ENCODE data around the gene RPS6KL1. TPM values are rescaled to one million over a fixed set of nuclear protein-coding genes. Genes with fewer than 3 reads are reported as not detected.

The RPS6KL1 gene
- total and polyA plus RNA-seq, 8 donors: 4.0 to 23.8 (median 7.2) TPM

- no peaks in the 10 kb centered on the region for H3K36me3 ChIP-seq
- no peak for TF ChIP-seq CTCF (IDR thresholded peaks at IDR 0.05)
- FAIRE-seq: no peak
- no peak for DNase-seq
- no peaks in the 10 kb centered on the region for H3K9me3 ChIP-seq
- H3K4me3 ChIP-seq: peak overlapping the region in 2 of 4 donors; percentile 45 to 47
- H3K27ac ChIP-seq: no peak overlapping the region
- 87 to 90% methylated on average over 9 of the region's 9 CpGs for WGBS, 2 donors
- ATAC-seq: no peak
- H3K4me1 ChIP-seq: peaks cover 0 to 6% (median 6%) of the 10 kb centered on the region in 3 donors
- H3K27me3 ChIP-seq: no peaks in the 10 kb centered on the region
- intact Hi-C loops (cut with DNase I): no loop called here
Observed at GRCh38 chr14:74956027-74956279, 32.9 kb upstream of the RPS6KL1 start.

- WGBS, 2 donors: 5% methylated on average over 40 to 73 of the region's 73 CpGs
- Histone ChIP-seq H3K9me3 (no peaks in the 10 kb centered on the region), H3K27ac (no peak within 1 kb of the TSS), H3K4me3 (peak within 1 kb of the TSS; percentile 11 to 47 (median 36)), H3K36me3 (no peaks in the 10 kb centered on the region), H3K27me3 (no peaks in the 10 kb centered on the region), H3K4me1 (peaks cover 0 to 11% (median 11%) of the 10 kb centered on the region in 3 donors)
- FAIRE-seq (no peak), ATAC-seq (peak; percentile 78 to 92 (median 89)), DNase-seq (peak; percentile 51 to 88 (median 73))
- no peak for TF ChIP-seq CTCF (IDR thresholded peaks at IDR 0.05)
- intact Hi-C loops (cut with DNase I): no loop called here
Observed at GRCh38 chr14:74955229-74956026, 32.4 kb upstream of the RPS6KL1 start, which contains the start of gene PGF. Gene PGF, minus strand, starts transcription at chr14:74955597. Its CDS starts 355 bp downstream, at chr14:74955242.

- no peak for ATAC-seq
- DNase-seq: peak in 1 of 6 donors; percentile 67
- Histone ChIP-seq H3K4me1 (peaks cover 0 to 12% (median 11%) of the 10 kb centered on the region in 3 donors), H3K27ac (no peak overlapping the region), H3K4me3 (peak overlapping the region in 3 of 4 donors; percentile 11 to 47 (median 45)), H3K36me3 (no peaks in the 10 kb centered on the region), H3K27me3 (no peaks in the 10 kb centered on the region), H3K9me3 (no peaks in the 10 kb centered on the region)
- no peak for TF ChIP-seq CTCF (IDR thresholded peaks at IDR 0.05)
- intact Hi-C loops (cut with DNase I): no loop called here
- WGBS, 2 donors: 0 to 8% methylated on average over 3 of the region's 3 CpGs
- FAIRE-seq: no peak
Observed at GRCh38 chr14:74954947-74955228, 31.8 kb upstream of the RPS6KL1 start.

- no peak overlapping the region for H3K27ac ChIP-seq
- peaks cover 0 to 12% (median 11%) of the 10 kb centered on the region in 3 donors for H3K4me1 ChIP-seq
- H3K27me3 ChIP-seq: no peaks in the 10 kb centered on the region
- WGBS, 2 donors: 44 to 55% methylated on average over 17 to 18 of the region's 18 CpGs
- intact Hi-C loops (cut with DNase I): no loop called here
- TF ChIP-seq CTCF (IDR thresholded peaks at IDR 0.05): no peak
- ATAC-seq (no peak), DNase-seq (peak in 3 of 6 donors; percentile 33 to 80 (median 62)), FAIRE-seq (no peak)
- peak overlapping the region in 1 of 4 donors; percentile 45 for H3K4me3 ChIP-seq
- no peaks in the 10 kb centered on the region for H3K9me3 ChIP-seq
- H3K36me3 ChIP-seq: no peaks in the 10 kb centered on the region
Observed at GRCh38 chr14:74954232-74954946, 31.3 kb upstream of the RPS6KL1 start.

- no peak for DNase-seq
- WGBS, 2 donors: 89 to 91% methylated on average over 5 of the region's 5 CpGs
- FAIRE-seq: no peak
- no peaks in the 10 kb centered on the region for H3K9me3 ChIP-seq
- no peak overlapping the region for H3K4me3 ChIP-seq
- intact Hi-C loops (cut with DNase I): no loop called here
- H3K4me1 ChIP-seq: peaks cover 0 to 12% (median 11%) of the 10 kb centered on the region in 3 donors
- TF ChIP-seq CTCF (IDR thresholded peaks at IDR 0.05): no peak
- no peak overlapping the region for H3K27ac ChIP-seq
- H3K27me3 ChIP-seq: no peaks in the 10 kb centered on the region
- H3K36me3 ChIP-seq: no peaks in the 10 kb centered on the region
- no peak for ATAC-seq
Observed at GRCh38 chr14:74953686-74954085, 30.6 kb upstream of the RPS6KL1 start.

Data from pancreas (tissue), 10 donors.